Measurements from ENCODE around the gene CDH24.
A peak's percentile ranks its signal among the peaks of the same experiment; 100 is the strongest.

Gene CDH24

DNA sequence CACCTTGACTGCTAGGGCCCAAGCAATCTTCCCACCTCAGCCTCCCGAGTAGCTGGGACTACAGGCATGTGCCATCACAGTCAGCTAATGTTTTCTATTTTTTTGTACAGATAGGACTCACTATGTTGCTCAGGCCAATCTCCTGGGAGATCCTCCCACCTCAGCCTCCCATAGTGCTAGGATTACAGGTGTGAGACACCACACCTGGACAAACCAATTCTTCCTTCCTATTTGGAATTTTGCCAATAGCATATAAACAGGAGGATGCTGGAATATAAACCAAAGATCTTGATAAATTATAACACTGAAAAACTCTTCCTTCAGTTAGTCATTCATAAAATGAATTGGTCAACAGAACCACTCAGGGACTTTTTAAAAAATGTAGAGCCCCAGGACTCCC lies 29.2 kb upstream of the CDH24 start:
- H3K4me3 ChIP-seq (ENCODE audit: low read depth in 1 of 2, low read length in 1 of 2), result no peak overlapping the region
- H3K4me1 ChIP-seq (ENCODE audit: control insufficient read depth in 1 of 2, insufficient read depth in 1 of 2, low read depth in 1 of 2, low read length in 1 of 2), result no peaks in the 10 kb centered on the region
- H3K27ac ChIP-seq, result no peak overlapping the region
- H3K9me3 ChIP-seq, result no peaks in the 10 kb centered on the region
- peaks cover 96% of the 10 kb centered on the region for H3K36me3 ChIP-seq
- H3K27me3 ChIP-seq, result no peaks in the 10 kb centered on the region
- TF ChIP-seq, protein P1, sequence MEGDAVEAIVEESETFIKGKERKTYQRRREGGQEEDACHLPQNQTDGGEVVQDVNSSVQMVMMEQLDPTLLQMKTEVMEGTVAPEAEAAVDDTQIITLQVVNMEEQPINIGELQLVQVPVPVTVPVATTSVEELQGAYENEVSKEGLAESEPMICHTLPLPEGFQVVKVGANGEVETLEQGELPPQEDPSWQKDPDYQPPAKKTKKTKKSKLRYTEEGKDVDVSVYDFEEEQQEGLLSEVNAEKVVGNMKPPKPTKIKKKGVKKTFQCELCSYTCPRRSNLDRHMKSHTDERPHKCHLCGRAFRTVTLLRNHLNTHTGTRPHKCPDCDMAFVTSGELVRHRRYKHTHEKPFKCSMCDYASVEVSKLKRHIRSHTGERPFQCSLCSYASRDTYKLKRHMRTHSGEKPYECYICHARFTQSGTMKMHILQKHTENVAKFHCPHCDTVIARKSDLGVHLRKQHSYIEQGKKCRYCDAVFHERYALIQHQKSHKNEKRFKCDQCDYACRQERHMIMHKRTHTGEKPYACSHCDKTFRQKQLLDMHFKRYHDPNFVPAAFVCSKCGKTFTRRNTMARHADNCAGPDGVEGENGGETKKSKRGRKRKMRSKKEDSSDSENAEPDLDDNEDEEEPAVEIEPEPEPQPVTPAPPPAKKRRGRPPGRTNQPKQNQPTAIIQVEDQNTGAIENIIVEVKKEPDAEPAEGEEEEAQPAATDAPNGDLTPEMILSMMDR (IDR thresholded peaks at IDR 0.05), result no peak

DNA sequence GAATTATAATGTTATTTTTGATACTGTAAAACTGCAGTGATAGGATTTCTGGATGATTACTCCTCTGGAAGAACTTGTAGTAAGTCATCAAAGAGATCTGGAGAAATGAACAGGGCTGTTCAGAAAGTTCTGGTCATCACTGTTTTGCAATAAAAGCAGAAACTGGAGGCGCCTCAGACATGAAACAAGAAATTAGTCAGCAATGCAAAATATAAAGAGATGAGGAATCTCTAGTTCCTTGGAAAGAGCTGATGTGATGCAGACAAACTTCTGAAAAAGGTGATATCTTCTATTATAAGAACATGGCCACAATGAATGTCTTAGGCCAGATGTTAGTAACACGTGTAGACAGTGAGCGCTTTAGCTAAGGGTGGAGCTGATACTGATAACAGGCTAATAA lies 28.1 kb upstream of the CDH24 start:
- TF ChIP-seq, protein P1 (IDR thresholded peaks at IDR 0.05), result no peak

DNA sequence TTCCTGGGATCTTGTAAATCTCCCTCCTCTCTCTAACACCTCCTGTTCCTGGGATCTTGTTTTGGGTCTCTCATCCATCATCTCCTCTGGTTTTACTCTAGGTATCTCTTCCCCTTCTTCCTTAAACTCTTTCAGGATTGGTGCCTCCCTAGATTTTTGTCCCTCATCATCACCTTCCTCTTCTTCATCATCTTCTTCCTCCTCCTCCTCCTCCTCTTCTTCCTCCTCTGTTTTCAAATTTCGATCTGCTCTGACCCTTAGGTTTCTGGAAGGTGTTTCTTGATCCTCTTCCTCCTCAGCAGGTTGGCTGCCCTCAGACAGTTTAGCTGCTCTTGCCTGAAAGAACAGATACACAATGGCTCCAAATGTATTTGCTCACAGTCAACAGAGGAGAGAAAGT lies 23.2 kb upstream of the CDH24 start:
- Histone ChIP-seq H3K9me3 (no peaks in the 10 kb centered on the region), H3K27ac (no peak overlapping the region), H3K27me3 (no peaks in the 10 kb centered on the region), H3K4me3 (ENCODE audit: low read depth in 1 of 2, low read length in 1 of 2) (no peak overlapping the region), H3K4me1 (ENCODE audit: control insufficient read depth in 1 of 2, insufficient read depth in 1 of 2, low read depth in 1 of 2, low read length in 1 of 2) (no peaks in the 10 kb centered on the region), H3K36me3 (peaks cover 99% of the 10 kb centered on the region)
- TF ChIP-seq, protein P1 (IDR thresholded peaks at IDR 0.05), result no peak

More for the DNA sequence above, 28.1 kb upstream of the CDH24 start:
- no peaks in the 10 kb centered on the region for H3K9me3 ChIP-seq
- H3K27ac ChIP-seq, result no peak overlapping the region
- peaks cover 96% of the 10 kb centered on the region for H3K36me3 ChIP-seq
- no peak overlapping the region for H3K4me3 ChIP-seq (ENCODE audit: low read depth in 1 of 2, low read length in 1 of 2)
- no peaks in the 10 kb centered on the region for H3K27me3 ChIP-seq
- H3K4me1 ChIP-seq (ENCODE audit: control insufficient read depth in 1 of 2, insufficient read depth in 1 of 2, low read depth in 1 of 2, low read length in 1 of 2), result no peaks in the 10 kb centered on the region

DNA sequence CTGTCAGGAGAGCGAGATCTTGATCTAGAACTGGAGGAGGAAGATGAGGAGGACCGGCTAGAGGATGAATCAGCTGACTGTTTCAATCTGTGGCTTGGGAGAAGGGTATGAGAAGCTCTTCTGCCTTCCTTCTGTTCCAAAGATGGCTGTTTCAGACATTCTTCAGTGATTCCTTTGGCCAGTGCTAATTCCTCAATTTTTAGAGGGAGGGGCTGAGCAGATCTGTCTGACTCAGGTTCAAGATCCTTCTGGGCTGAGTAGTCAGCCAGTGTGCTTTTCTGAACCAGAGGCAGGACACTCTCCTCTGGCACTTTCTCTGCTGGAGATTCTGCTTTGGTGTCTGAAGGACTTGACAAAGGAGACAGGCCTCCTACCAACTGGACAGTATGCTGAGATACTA lies 22.4 kb upstream of the CDH24 start:
- Histone ChIP-seq H3K27ac (no peak overlapping the region), H3K4me3 (ENCODE audit: low read depth in 1 of 2, low read length in 1 of 2) (no peak overlapping the region), H3K27me3 (no peaks in the 10 kb centered on the region), H3K36me3 (peaks cover 99% of the 10 kb centered on the region), H3K4me1 (ENCODE audit: control insufficient read depth in 1 of 2, insufficient read depth in 1 of 2, low read depth in 1 of 2, low read length in 1 of 2) (no peaks in the 10 kb centered on the region), H3K9me3 (no peaks in the 10 kb centered on the region)
- TF ChIP-seq, protein P1 (IDR thresholded peaks at IDR 0.05), result no peak

DNA sequence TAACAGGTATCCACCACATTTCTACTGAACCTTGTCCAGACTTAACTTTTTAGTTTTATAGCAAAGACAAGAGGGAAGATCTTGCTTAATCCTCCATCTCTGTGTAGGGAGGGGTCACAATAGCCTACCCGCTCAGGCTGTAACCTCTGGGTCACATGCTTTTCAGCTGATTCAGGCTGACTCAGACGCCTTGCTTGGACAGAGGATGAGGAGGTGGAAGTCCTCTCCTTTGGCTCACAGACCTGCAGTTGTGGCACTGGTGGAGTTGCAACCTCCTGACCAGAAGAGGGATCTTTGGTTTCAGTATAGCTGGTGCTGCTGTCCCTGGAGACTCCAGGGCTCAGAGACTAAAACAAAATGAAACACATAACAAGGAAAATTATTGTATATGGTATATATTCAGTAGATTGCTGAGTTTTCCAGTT lies 21.4 kb upstream of the CDH24 start:
- TF ChIP-seq, protein P1 (IDR thresholded peaks at IDR 0.05), result no peak
- Histone ChIP-seq H3K4me1 (ENCODE audit: control insufficient read depth in 1 of 2, insufficient read depth in 1 of 2, low read depth in 1 of 2, low read length in 1 of 2) (no peaks in the 10 kb centered on the region), H3K36me3 (peaks cover 99% of the 10 kb centered on the region), H3K27me3 (no peaks in the 10 kb centered on the region), H3K4me3 (ENCODE audit: low read depth in 1 of 2, low read length in 1 of 2) (no peak overlapping the region), H3K9me3 (no peaks in the 10 kb centered on the region), H3K27ac (peak overlapping the region; percentile 36)

DNA sequence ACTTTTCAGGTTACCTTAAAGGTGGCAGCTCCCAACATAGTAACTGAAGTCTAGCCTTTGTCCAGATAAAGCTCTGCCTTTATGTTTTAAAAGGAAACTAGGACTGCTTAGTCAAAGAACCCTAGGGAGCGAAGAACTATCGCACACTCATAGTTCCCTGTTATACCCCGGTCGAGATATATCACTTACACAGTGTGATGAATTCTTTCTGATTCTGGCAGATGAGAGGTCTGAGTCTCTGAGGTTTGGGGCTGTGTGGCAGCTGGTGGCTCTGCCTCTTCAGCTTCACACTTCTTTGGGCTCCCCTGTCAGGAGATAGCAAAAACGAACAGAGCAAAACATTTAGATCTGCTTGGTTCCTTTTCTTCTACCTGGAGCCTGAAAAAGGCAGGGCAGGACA lies 20.6 kb upstream of the CDH24 start:
- H3K36me3 ChIP-seq, result peaks cover 99% of the 10 kb centered on the region
- TF ChIP-seq, protein P1 (IDR thresholded peaks at IDR 0.05), result no peak
- H3K27ac ChIP-seq, result no peak overlapping the region
- H3K27me3 ChIP-seq, result no peaks in the 10 kb centered on the region
- no peaks in the 10 kb centered on the region for H3K9me3 ChIP-seq
- no peaks in the 10 kb centered on the region for H3K4me1 ChIP-seq (ENCODE audit: control insufficient read depth in 1 of 2, insufficient read depth in 1 of 2, low read depth in 1 of 2, low read length in 1 of 2)
- no peak overlapping the region for H3K4me3 ChIP-seq (ENCODE audit: low read depth in 1 of 2, low read length in 1 of 2)
